Measurements from ENCODE around the gene SPATA13.
"Not testable (repeated sequence)": the region's sequence is repeated elsewhere in the genome, so short reads cannot be mapped to it uniquely, and the experiment has no call there.

The SPATA13 gene

GRCh38 chr13:24286624-24287023, 126.1 kb downstream of the SPATA13 start:
- no peak for FAIRE-seq

- no peak for FAIRE-seq
Observed at GRCh38 chr13:24287748-24288287, 127.3 kb downstream of the SPATA13 start.

GRCh38 chr13:24288870-24289269, 128.3 kb downstream of the SPATA13 start:
- FAIRE-seq, result no peak

- FAIRE-seq, result no peak
Observed at GRCh38 chr13:24290280-24290932, 129.9 kb downstream of the SPATA13 start.

GRCh38 chr13:24292481-24292880, 132.0 kb downstream of the SPATA13 start:
- no peak for FAIRE-seq

GRCh38 chr13:24293746-24294145, 133.2 kb downstream of the SPATA13 start:
- FAIRE-seq, result no peak

- FAIRE-seq, result no peak
Observed at GRCh38 chr13:24299488-24300114, 139.1 kb downstream of the SPATA13 start.

GRCh38 chr13:24301434-24301833, 140.9 kb downstream of the SPATA13 start:
- no peak for FAIRE-seq

- no peak for FAIRE-seq
Observed at GRCh38 chr13:24301911-24302310, 141.4 kb downstream of the SPATA13 start.

GRCh38 chr13:24304620-24305019, 144.1 kb downstream of the SPATA13 start:
- no peak for FAIRE-seq

- FAIRE-seq, result no peak
Observed at GRCh38 chr13:24306632-24307031, 146.1 kb downstream of the SPATA13 start.

GRCh38 chr13:24307211-24308067, 146.9 kb downstream of the SPATA13 start:
- no peak for FAIRE-seq

- no peak for FAIRE-seq
Observed at GRCh38 chr13:24308068-24308445, 147.5 kb downstream of the SPATA13 start.

GRCh38 chr13:24308488-24309020, 148.0 kb downstream of the SPATA13 start:
- no peak for FAIRE-seq

GRCh38 chr13:24309300-24309699, 148.8 kb downstream of the SPATA13 start, which contains the start of gene C1QTNF9:
Gene C1QTNF9 (plus strand): TSS chr13:24309580. CDS start chr13:24316004, 6,424 bp downstream.
- not testable (repeated sequence) for FAIRE-seq

- no peak for FAIRE-seq
Observed at GRCh38 chr13:24313439-24313838, 152.9 kb downstream of the SPATA13 start.

- not testable (repeated sequence) for FAIRE-seq
Observed at GRCh38 chr13:24317835-24318234, 157.3 kb downstream of the SPATA13 start.

- not testable (repeated sequence) for FAIRE-seq
Observed at GRCh38 chr13:24318878-24319277, 158.4 kb downstream of the SPATA13 start.

GRCh38 chr13:24319641-24320040, 159.1 kb downstream of the SPATA13 start:
- FAIRE-seq, result not testable (repeated sequence)

- not testable (repeated sequence) for FAIRE-seq
Observed at GRCh38 chr13:24321416-24321815, 160.9 kb downstream of the SPATA13 start.

- FAIRE-seq, result not testable (repeated sequence)
Observed at GRCh38 chr13:24322470-24322869, 161.9 kb downstream of the SPATA13 start.

GRCh38 chr13:24323036-24323738, 162.7 kb downstream of the SPATA13 start:
- no peak for FAIRE-seq
